HepG2 (cell line): ENCODE results near the gene AHSA1.

ENCODE experiments used
- EZH2 ChIP-seq: conservative IDR thresholded peaks from 2 replicates; pipeline ENCODE4 v1.6.1; 2012; ENCODE audit warnings: mild to moderate bottlenecking, low read depth, low read length, moderate library complexity
- HNRNPK ChIP-seq: fragments of 200-400 bp; formaldehyde crosslinking; IDR thresholded peaks from 2 replicates; pipeline ENCODE4 v1.6.1; 2018; ENCODE audit warnings: low read length, low read depth, moderate library complexity, mild to moderate bottlenecking; ENCODE audit not compliant: poor library complexity, severe bottlenecking
- JUN ChIP-seq: sonication (generic); formaldehyde crosslinking; IDR thresholded peaks from 2 replicates; pipeline ENCODE4 v1.4.0; 2020; ENCODE audit warnings: mild to moderate bottlenecking, missing genetic modification reagents
- POLR2A ChIP-seq, 2 experiments: IDR thresholded peaks; 2 replicates each; pipeline ENCODE4 v1.6.1; 2011; ENCODE audit warnings: low read depth in 2 of 2, low read length in 2 of 2, mild to moderate bottlenecking in 1 of 2, moderate library complexity in 1 of 2; ENCODE audit not compliant: insufficient read depth in 1 of 2
- POLR2AphosphoS2 ChIP-seq: IDR thresholded peaks from 2 replicates; pipeline ENCODE4 v1.6.1; 2011; ENCODE audit warnings: low read depth, low read length, improper control_type of control experiment
- SRSF1 ChIP-seq: fragments of 200-400 bp; formaldehyde crosslinking; optimal IDR thresholded peaks from 2 replicates; pipeline ENCODE3; 2017; ENCODE audit warnings: mild to moderate bottlenecking, low read depth, low read length, moderate library complexity
- ZFP1 ChIP-seq: IDR thresholded peaks from 2 replicates; pipeline ENCODE4 v1.6.1; 2016
- ZKSCAN1 ChIP-seq: fragments of 150-350 bp; IDR thresholded peaks from 2 replicates; pipeline ENCODE4 v1.6.1; 2014; ENCODE audit warnings: low read length
- ZNF44 ChIP-seq: sonication (generic); formaldehyde crosslinking; IDR thresholded peaks from 2 replicates; pipeline ENCODE4 v1.5.1; 2020; ENCODE audit warnings: mild to moderate bottlenecking, missing genetic modification reagents
- ZNF615 ChIP-seq: sonication (generic); formaldehyde crosslinking; IDR thresholded peaks from 2 replicates; pipeline ENCODE4 v1.5.0; 2020; ENCODE audit warnings: mild to moderate bottlenecking, missing genetic modification reagents, borderline replicate concordance
- ZNF75D ChIP-seq: sonication (generic); formaldehyde crosslinking; IDR thresholded peaks from 2 replicates; pipeline ENCODE4 v1.8.1; 2023; ENCODE audit warnings: missing genetic modification reagents, mild to moderate bottlenecking, borderline replicate concordance
- TF ChIP-seq, protein P1 (sequence below): sonication (generic); formaldehyde crosslinking; IDR thresholded peaks from 2 replicates; pipeline ENCODE4 v1.5.0; 2020; ENCODE audit warnings: mild to moderate bottlenecking, missing genetic modification reagents, moderate library complexity
- TF ChIP-seq, protein P2 (sequence below): sonication (generic); formaldehyde crosslinking; IDR thresholded peaks from 2 replicates; pipeline ENCODE4 v1.4.0; 2020; ENCODE audit warnings: mild to moderate bottlenecking, missing genetic modification reagents
- TF ChIP-seq, protein P3 (sequence below): sonication (generic); formaldehyde crosslinking; IDR thresholded peaks from 2 replicates; pipeline ENCODE4 v1.5.0; 2020; ENCODE audit warnings: missing genetic modification reagents

GRCh38 chr14:77505031-77505430 lies 47.1 kb downstream of the AHSA1 start:
- no peak for TF ChIP-seq HNRNPK
- no peak for TF ChIP-seq JUN (CRISPR knock-in tag)
- TF ChIP-seq, protein P1, sequence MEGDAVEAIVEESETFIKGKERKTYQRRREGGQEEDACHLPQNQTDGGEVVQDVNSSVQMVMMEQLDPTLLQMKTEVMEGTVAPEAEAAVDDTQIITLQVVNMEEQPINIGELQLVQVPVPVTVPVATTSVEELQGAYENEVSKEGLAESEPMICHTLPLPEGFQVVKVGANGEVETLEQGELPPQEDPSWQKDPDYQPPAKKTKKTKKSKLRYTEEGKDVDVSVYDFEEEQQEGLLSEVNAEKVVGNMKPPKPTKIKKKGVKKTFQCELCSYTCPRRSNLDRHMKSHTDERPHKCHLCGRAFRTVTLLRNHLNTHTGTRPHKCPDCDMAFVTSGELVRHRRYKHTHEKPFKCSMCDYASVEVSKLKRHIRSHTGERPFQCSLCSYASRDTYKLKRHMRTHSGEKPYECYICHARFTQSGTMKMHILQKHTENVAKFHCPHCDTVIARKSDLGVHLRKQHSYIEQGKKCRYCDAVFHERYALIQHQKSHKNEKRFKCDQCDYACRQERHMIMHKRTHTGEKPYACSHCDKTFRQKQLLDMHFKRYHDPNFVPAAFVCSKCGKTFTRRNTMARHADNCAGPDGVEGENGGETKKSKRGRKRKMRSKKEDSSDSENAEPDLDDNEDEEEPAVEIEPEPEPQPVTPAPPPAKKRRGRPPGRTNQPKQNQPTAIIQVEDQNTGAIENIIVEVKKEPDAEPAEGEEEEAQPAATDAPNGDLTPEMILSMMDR (CRISPR knock-in tag): no peak
- TF ChIP-seq ZNF75D (CRISPR knock-in tag): no peak
- no peak for TF ChIP-seq ZKSCAN1
- TF ChIP-seq, protein P2, sequence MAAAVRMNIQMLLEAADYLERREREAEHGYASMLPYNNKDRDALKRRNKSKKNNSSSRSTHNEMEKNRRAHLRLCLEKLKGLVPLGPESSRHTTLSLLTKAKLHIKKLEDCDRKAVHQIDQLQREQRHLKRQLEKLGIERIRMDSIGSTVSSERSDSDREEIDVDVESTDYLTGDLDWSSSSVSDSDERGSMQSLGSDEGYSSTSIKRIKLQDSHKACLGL: no peak
- no peak for TF ChIP-seq POLR2AphosphoS2
- TF ChIP-seq, protein P3, sequence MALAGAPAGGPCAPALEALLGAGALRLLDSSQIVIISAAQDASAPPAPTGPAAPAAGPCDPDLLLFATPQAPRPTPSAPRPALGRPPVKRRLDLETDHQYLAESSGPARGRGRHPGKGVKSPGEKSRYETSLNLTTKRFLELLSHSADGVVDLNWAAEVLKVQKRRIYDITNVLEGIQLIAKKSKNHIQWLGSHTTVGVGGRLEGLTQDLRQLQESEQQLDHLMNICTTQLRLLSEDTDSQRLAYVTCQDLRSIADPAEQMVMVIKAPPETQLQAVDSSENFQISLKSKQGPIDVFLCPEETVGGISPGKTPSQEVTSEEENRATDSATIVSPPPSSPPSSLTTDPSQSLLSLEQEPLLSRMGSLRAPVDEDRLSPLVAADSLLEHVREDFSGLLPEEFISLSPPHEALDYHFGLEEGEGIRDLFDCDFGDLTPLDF: no peak
- no peak for TF ChIP-seq ZFP1
- TF ChIP-seq ZNF44 (CRISPR knock-in tag): no peak
- TF ChIP-seq POLR2A (IDR thresholded peaks at IDR 0.05; ENCODE audit: insufficient read depth in 1 of 2, low read depth in 2 of 2, low read length in 2 of 2): no peak
- TF ChIP-seq ZNF615 (CRISPR knock-in tag): no peak
- no peak for TF ChIP-seq SRSF1
- TF ChIP-seq EZH2: no peak
